ENCODE results near the gene MMP24OS. TPM values are rescaled to one million over a fixed set of nuclear protein-coding genes. Genes with fewer than 3 reads are reported as not detected.

The MMP24OS gene
- total RNA-seq, 1 experiment from 2014 or later, result 59.6 TPM

DNA sequence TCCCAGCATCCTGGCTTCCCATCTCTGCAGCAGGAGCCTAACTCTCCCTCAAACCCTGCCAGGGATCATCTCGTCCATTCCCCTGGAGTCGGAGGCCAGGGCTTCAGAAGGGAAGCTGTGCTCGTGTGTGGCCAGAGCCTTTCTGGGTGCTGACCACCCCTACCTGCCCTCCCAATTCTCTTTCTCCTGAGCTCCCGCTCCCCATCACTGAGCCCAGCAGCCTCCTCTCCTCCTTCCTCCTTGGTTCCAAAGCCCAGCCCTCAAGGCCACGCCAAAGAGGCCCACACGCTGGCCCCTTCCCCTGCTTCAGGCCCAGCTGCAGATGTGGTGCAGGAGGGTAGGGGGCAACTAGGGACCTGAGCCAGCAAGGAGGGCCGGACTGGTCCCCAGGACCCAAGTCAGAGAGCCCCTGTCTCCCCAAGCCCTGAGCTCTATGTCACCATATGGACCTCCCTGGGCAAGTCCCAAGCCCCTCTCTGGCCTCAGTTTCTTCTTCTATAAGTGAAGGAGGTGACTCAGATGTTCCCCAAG lies 13.0 kb upstream of the MMP24OS start:
- CTCF ChIA-PET, result interaction anchor here (5.2 kb wide), 1 partner anchor 14 kb away, joined by 27 read pairs; no protein-coding TSS in a partner anchor

DNA sequence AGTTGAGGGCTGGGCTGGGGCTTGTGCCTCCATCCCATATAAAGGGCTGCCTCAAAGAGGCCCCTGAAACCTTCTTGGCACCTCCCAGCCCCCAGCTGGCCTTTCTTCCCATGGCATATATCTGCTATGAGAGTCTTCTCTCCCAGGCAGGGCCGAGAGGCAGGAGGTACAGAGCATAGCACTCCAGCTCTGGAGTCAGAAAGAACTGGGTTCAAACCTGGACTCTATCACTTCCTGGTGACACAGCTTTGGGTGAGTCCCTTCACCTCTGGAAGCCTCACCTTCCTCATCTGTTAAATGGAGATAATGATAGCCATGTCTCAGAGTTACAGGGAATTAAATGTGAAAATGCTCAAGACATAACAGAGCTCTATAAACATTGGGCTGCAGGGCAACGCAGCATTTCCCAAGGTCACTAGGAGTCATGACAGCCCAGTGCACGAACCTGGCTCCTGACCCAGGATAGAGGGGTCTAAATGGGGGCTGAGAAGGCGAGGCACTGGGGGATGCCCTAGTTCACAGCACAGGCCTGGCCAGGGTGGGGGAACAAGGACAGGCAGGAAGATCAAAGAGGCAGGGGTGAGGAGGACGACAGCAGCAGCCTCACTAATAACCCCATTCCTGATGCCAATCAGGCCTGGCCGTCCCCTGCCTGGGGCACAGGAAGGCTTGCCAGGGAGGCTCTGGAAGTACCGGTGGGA lies 12.4 kb upstream of the MMP24OS start:
- H3K27ac ChIP-seq (ENCODE audit: low read depth, low read length), result no peak overlapping the region
- H2AFZ ChIP-seq (ENCODE audit: low read depth, low read length, poor library complexity, severe bottlenecking), result no peak overlapping the region
- RAD21 ChIA-PET (ENCODE audit: low non-redundant PET in 1 of 2, low total read pairs in 2 of 2, uncharacterized antibody in 2 of 2, unreplicated experiment in 2 of 2), result no interaction called here
- no TSS peak for BruUV-seq (replicated peaks)
- no peaks in the 10 kb centered on the region for H3K9me3 ChIP-seq (ENCODE audit: control insufficient read depth in 1 of 2, insufficient read depth in 1 of 2, low read depth in 1 of 2, low read length in 2 of 2)
- CTCF ChIA-PET, result interaction anchor here (1.5 to 5.2 kb wide), 2 partner anchors 14 to 15 kb away, joined by 8 to 27 read pairs; no protein-coding TSS in a partner anchor
- H3K9me2 ChIP-seq (ENCODE audit: insufficient read depth), result no peaks in the 10 kb centered on the region
- no peak overlapping the region for H3K4me2 ChIP-seq (ENCODE audit: low read length)
- H4K20me1 ChIP-seq (ENCODE audit: insufficient read depth), result no peaks in the 10 kb centered on the region
- H3K79me2 ChIP-seq (ENCODE audit: insufficient read depth, low read length), result no peaks in the 10 kb centered on the region
- POLR2A ChIA-PET, result no interaction called here
- intact Hi-C loops (cut with micrococcal nuclease), result no loop called here
- DNase-seq (ENCODE audit: low read depth, low spot score) (no peak), ATAC-seq (no peak)
- no peak overlapping the region for H3K9ac ChIP-seq (ENCODE audit: low read length)
- H3K27me3 ChIP-seq (ENCODE audit: insufficient read depth, low read length), result no peaks in the 10 kb centered on the region
- no peaks in the 10 kb centered on the region for H3K36me3 ChIP-seq (ENCODE audit: control insufficient read depth in 1 of 2, insufficient read depth in 2 of 2, low read length in 2 of 2)
- peaks cover 3 to 9% of the 10 kb centered on the region in 2 experiments; a peak in 3 of 4 replicates for H3K4me1 ChIP-seq (ENCODE audit: control insufficient read depth in 1 of 2, insufficient read depth in 2 of 2, low read length in 2 of 2)
- H3K4me3 ChIP-seq (replicated peaks in 1 of 2; ENCODE audit: low read depth in 1 of 2, low read length in 2 of 2), result no peak overlapping the region
- TF ChIP-seq ELF1 (IDR thresholded peaks at IDR 0.05; ENCODE audit: borderline replicate concordance, low read depth) (no peak), ZNF274 (IDR thresholded peaks at IDR 0.05; ENCODE audit: low read depth, low read length) (no peak), SP1 (IDR thresholded peaks at IDR 0.05; ENCODE audit: low read depth) (no peak), CEBPB (IDR thresholded peaks at IDR 0.05; ENCODE audit: low read depth) (no peak), EGR1 (IDR thresholded peaks at IDR 0.05; ENCODE audit: low read depth) (no peak), POLR2A (IDR thresholded peaks at IDR 0.05; ENCODE audit: borderline replicate concordance, extremely low read depth, insufficient read depth, insufficient read length) (no peak), SIN3A (IDR thresholded peaks at IDR 0.05; ENCODE audit: low read depth) (no peak), CBX3 (IDR thresholded peaks at IDR 0.05; ENCODE audit: low read depth) (no peak)
- TF ChIP-seq, protein P1, sequence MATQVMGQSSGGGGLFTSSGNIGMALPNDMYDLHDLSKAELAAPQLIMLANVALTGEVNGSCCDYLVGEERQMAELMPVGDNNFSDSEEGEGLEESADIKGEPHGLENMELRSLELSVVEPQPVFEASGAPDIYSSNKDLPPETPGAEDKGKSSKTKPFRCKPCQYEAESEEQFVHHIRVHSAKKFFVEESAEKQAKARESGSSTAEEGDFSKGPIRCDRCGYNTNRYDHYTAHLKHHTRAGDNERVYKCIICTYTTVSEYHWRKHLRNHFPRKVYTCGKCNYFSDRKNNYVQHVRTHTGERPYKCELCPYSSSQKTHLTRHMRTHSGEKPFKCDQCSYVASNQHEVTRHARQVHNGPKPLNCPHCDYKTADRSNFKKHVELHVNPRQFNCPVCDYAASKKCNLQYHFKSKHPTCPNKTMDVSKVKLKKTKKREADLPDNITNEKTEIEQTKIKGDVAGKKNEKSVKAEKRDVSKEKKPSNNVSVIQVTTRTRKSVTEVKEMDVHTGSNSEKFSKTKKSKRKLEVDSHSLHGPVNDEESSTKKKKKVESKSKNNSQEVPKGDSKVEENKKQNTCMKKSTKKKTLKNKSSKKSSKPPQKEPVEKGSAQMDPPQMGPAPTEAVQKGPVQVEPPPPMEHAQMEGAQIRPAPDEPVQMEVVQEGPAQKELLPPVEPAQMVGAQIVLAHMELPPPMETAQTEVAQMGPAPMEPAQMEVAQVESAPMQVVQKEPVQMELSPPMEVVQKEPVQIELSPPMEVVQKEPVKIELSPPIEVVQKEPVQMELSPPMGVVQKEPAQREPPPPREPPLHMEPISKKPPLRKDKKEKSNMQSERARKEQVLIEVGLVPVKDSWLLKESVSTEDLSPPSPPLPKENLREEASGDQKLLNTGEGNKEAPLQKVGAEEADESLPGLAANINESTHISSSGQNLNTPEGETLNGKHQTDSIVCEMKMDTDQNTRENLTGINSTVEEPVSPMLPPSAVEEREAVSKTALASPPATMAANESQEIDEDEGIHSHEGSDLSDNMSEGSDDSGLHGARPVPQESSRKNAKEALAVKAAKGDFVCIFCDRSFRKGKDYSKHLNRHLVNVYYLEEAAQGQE (IDR thresholded peaks at IDR 0.05; ENCODE audit: low read depth), result no peak
- TF ChIP-seq, protein P2, sequence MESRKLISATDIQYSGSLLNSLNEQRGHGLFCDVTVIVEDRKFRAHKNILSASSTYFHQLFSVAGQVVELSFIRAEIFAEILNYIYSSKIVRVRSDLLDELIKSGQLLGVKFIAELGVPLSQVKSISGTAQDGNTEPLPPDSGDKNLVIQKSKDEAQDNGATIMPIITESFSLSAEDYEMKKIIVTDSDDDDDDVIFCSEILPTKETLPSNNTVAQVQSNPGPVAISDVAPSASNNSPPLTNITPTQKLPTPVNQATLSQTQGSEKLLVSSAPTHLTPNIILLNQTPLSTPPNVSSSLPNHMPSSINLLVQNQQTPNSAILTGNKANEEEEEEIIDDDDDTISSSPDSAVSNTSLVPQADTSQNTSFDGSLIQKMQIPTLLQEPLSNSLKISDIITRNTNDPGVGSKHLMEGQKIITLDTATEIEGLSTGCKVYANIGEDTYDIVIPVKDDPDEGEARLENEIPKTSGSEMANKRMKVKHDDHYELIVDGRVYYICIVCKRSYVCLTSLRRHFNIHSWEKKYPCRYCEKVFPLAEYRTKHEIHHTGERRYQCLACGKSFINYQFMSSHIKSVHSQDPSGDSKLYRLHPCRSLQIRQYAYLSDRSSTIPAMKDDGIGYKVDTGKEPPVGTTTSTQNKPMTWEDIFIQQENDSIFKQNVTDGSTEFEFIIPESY (IDR thresholded peaks at IDR 0.05; ENCODE audit: extremely low read depth, insufficient replicate concordance, low read length), result no peak
- TF ChIP-seq, protein P3, sequence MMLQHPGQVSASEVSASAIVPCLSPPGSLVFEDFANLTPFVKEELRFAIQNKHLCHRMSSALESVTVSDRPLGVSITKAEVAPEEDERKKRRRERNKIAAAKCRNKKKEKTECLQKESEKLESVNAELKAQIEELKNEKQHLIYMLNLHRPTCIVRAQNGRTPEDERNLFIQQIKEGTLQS (IDR thresholded peaks at IDR 0.05), result no peak

More for the DNA sequence above, 13.0 kb upstream of the MMP24OS start:
- no peaks in the 10 kb centered on the region for H3K9me3 ChIP-seq (ENCODE audit: control insufficient read depth in 1 of 2, insufficient read depth in 1 of 2, low read depth in 1 of 2, low read length in 2 of 2)
- no peak overlapping the region for H3K4me3 ChIP-seq (replicated peaks in 1 of 2; ENCODE audit: low read depth in 1 of 2, low read length in 2 of 2)
- no peaks in the 10 kb centered on the region for H3K9me2 ChIP-seq (ENCODE audit: insufficient read depth)
- ATAC-seq (no peak), DNase-seq (ENCODE audit: low read depth, low spot score) (no peak)
- H3K27ac ChIP-seq (ENCODE audit: low read depth, low read length), result no peak overlapping the region
- TF ChIP-seq SIN3A (IDR thresholded peaks at IDR 0.05; ENCODE audit: low read depth), result no peak
- TF ChIP-seq FOSL1 (IDR thresholded peaks at IDR 0.05; ENCODE audit: low read depth), result no peak
- no peak for TF ChIP-seq CEBPB (IDR thresholded peaks at IDR 0.05; ENCODE audit: low read depth)
- TF ChIP-seq, protein P3 (IDR thresholded peaks at IDR 0.05), result no peak
- no peak for TF ChIP-seq EZH2phosphoT487 (IDR thresholded peaks at IDR 0.05; ENCODE audit: borderline replicate concordance)
- intact Hi-C loops (cut with micrococcal nuclease), result no loop called here
- H3K4me2 ChIP-seq (ENCODE audit: low read length), result no peak overlapping the region
- no peak overlapping the region for H2AFZ ChIP-seq (ENCODE audit: low read depth, low read length, poor library complexity, severe bottlenecking)
- no peak overlapping the region for H3K9ac ChIP-seq (ENCODE audit: low read length)
- H3K4me1 ChIP-seq (ENCODE audit: control insufficient read depth in 1 of 2, insufficient read depth in 2 of 2, low read length in 2 of 2), result peaks cover 0 to 2% of the 10 kb centered on the region in 2 experiments; a peak in 1 of 4 replicates
- no peaks in the 10 kb centered on the region for H3K79me2 ChIP-seq (ENCODE audit: insufficient read depth, low read length)
- no peaks in the 10 kb centered on the region for H3K27me3 ChIP-seq (ENCODE audit: insufficient read depth, low read length)
- no TSS peak for BruUV-seq (replicated peaks)
- POLR2A ChIA-PET, result no interaction called here
- RAD21 ChIA-PET (ENCODE audit: low non-redundant PET in 1 of 2, low total read pairs in 2 of 2, uncharacterized antibody in 2 of 2, unreplicated experiment in 2 of 2), result no interaction called here
- H4K20me1 ChIP-seq (ENCODE audit: insufficient read depth), result no peaks in the 10 kb centered on the region
- H3K36me3 ChIP-seq (ENCODE audit: control insufficient read depth in 1 of 2, insufficient read depth in 2 of 2, low read length in 2 of 2), result no peaks in the 10 kb centered on the region

All from HCT116 (cell line).